Measurements from ENCODE around the gene CTDP1. TPM values are rescaled to one million over a fixed set of nuclear protein-coding genes. Genes with fewer than 3 reads are reported as not detected.

CTDP1 gene
- total RNA-seq, 2 experiments from 2014 or later: 69.0 to 79.6 TPM

GRCh38 chr18:79776674-79777073, 97.1 kb downstream of the CTDP1 start:
- ChIA-PET POLR2A (no interaction called here), CTCF (no interaction called here)
- DNase-seq (no peak), ATAC-seq (ENCODE audit: poor library complexity) (no peak)
- Histone ChIP-seq H3K27ac (ENCODE audit: low read depth in 1 of 2, low read length in 2 of 2) (no peak overlapping the region), H3K4me1 (ENCODE audit: insufficient read depth, low read length) (no peaks in the 10 kb centered on the region), H3K9me3 (ENCODE audit: control insufficient read depth in 1 of 2, insufficient read depth in 1 of 2, low read length in 2 of 2) (peaks cover 0 to 45% of the 10 kb centered on the region in 2 experiments), H3K27me3 (ENCODE audit: control insufficient read depth in 1 of 2, insufficient read depth in 2 of 2, low read length in 2 of 2) (peaks cover 0 to 4% of the 10 kb centered on the region in 2 experiments), H3K36me3 (ENCODE audit: insufficient read depth, low read length) (no peaks in the 10 kb centered on the region), H3K4me3 (ENCODE audit: low read length) (no peak overlapping the region)
- H3K4me3 Mint-ChIP-seq: no peak overlapping the region
- intact Hi-C loops (cut with DNase I, micrococcal nuclease): no loop called here
- no peaks in the 10 kb centered on the region for H3K36me3 Mint-ChIP-seq (ENCODE audit: low read depth)
- H3K4me1 Mint-ChIP-seq (ENCODE audit: low read depth): no peaks in the 10 kb centered on the region
- H3K27me3 Mint-ChIP-seq: peaks cover 30% of the 10 kb centered on the region
- TF ChIP-seq CTCF (IDR thresholded peaks at IDR 0.05): no peak
- no peak overlapping the region for H3K27ac Mint-ChIP-seq
- no peaks in the 10 kb centered on the region for H3K9me3 Mint-ChIP-seq

- CTCF ChIA-PET: no interaction called here
- no peaks in the 10 kb centered on the region for H3K4me1 Mint-ChIP-seq (ENCODE audit: low read depth)
- no peak for TF ChIP-seq CTCF (IDR thresholded peaks at IDR 0.05)
Observed at GRCh38 chr18:79778291-79778791, 98.7 kb downstream of the CTDP1 start.

GRCh38 chr18:79779021-79779699, 99.6 kb downstream of the CTDP1 start:
- no peaks in the 10 kb centered on the region for H3K36me3 Mint-ChIP-seq (ENCODE audit: low read depth)
- ATAC-seq (ENCODE audit: poor library complexity): no peak

More at GRCh38 chr18:79778291-79778791, 98.7 kb downstream of the CTDP1 start:
- Histone ChIP-seq H3K27me3 (ENCODE audit: control insufficient read depth in 1 of 2, insufficient read depth in 2 of 2, low read length in 2 of 2) (peaks cover 0 to 4% of the 10 kb centered on the region in 2 experiments), H3K9me3 (ENCODE audit: control insufficient read depth in 1 of 2, insufficient read depth in 1 of 2, low read length in 2 of 2) (peaks cover 0 to 37% of the 10 kb centered on the region in 2 experiments), H3K4me3 (ENCODE audit: low read length) (no peak overlapping the region), H3K4me1 (ENCODE audit: insufficient read depth, low read length) (no peaks in the 10 kb centered on the region), H3K27ac (ENCODE audit: low read depth in 1 of 2, low read length in 2 of 2) (no peak overlapping the region), H3K36me3 (ENCODE audit: insufficient read depth, low read length) (no peaks in the 10 kb centered on the region)
- ATAC-seq (ENCODE audit: poor library complexity) (no peak), DNase-seq (peak in 1 of 14 experiments; percentile 14)
- POLR2A ChIA-PET: no interaction called here
- peaks cover 35% of the 10 kb centered on the region for H3K27me3 Mint-ChIP-seq
- H3K9me3 Mint-ChIP-seq: no peaks in the 10 kb centered on the region
- H3K4me3 Mint-ChIP-seq: no peak overlapping the region
- H3K27ac Mint-ChIP-seq: no peak overlapping the region
- H3K36me3 Mint-ChIP-seq (ENCODE audit: low read depth): no peaks in the 10 kb centered on the region
- intact Hi-C loops (cut with DNase I, micrococcal nuclease): no loop called here

More at GRCh38 chr18:79779021-79779699, 99.6 kb downstream of the CTDP1 start:
- Histone ChIP-seq H3K36me3 (ENCODE audit: insufficient read depth, low read length) (no peaks in the 10 kb centered on the region), H3K4me3 (ENCODE audit: low read length) (no peak overlapping the region), H3K27ac (ENCODE audit: low read depth in 1 of 2, low read length in 2 of 2) (no peak overlapping the region), H3K4me1 (ENCODE audit: insufficient read depth, low read length) (no peaks in the 10 kb centered on the region), H3K9me3 (ENCODE audit: control insufficient read depth in 1 of 2, insufficient read depth in 1 of 2, low read length in 2 of 2) (peaks cover 0 to 35% of the 10 kb centered on the region in 2 experiments), H3K27me3 (ENCODE audit: control insufficient read depth in 1 of 2, insufficient read depth in 2 of 2, low read length in 2 of 2) (peaks cover 4 to 5% of the 10 kb centered on the region in 2 experiments)
- Mint-ChIP-seq H3K4me1 (ENCODE audit: low read depth) (no peaks in the 10 kb centered on the region), H3K27ac (no peak overlapping the region), H3K9me3 (no peaks in the 10 kb centered on the region), H3K27me3 (peaks cover 42% of the 10 kb centered on the region), H3K4me3 (no peak overlapping the region)
- POLR2A ChIA-PET: no interaction called here
- intact Hi-C loops (cut with DNase I, micrococcal nuclease): no loop called here
- CTCF ChIA-PET: no interaction called here
- no peak for TF ChIP-seq CTCF (IDR thresholded peaks at IDR 0.05)
- DNase-seq: peak in 1 of 14 experiments; percentile 7
